RPMI7951 (cell line): Measurements from ENCODE around the gene MAGEC3. TPM values are rescaled to one million over a fixed set of nuclear protein-coding genes. Genes with fewer than 3 reads are reported as not detected.

ENCODE experiments used
- DNase-seq: peaks from one replicate; pipeline ENCODE4 v3.0.0-alpha.2; 2012; ENCODE audit warnings: low read depth
- total RNA-seq: library from RNA; depleted of rRNA; stranded (reverse); fragments of >200 nt; shearing (Covaris generic); gene quantifications from 2 replicates; pipeline ENCODE4 v1.2.3, GENCODE V29; 2014; rRNA removed

Gene MAGEC3
- total RNA-seq, 1 experiment from 2014 or later, result not detected

DNA sequence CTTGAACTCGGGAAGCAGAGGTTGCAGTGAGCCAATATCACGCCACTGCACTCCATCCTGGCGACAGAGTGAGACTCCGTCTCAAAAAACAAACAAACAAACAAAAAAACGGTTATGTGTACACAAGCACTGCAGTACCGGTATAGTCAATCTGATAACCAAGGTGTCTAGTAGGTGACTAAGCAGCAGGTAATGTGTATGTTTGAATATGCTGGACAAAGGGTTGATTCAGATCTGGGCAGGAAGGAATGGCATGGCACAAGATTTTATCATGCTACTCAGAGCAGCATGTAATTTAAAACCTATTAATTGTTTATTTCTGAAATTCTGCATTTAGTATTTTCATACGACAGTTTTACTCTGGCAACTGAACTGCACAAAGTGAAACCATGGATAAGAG, 107.3 kb downstream of the MAGEC3 start:
- DNase-seq, result no peak

DNA sequence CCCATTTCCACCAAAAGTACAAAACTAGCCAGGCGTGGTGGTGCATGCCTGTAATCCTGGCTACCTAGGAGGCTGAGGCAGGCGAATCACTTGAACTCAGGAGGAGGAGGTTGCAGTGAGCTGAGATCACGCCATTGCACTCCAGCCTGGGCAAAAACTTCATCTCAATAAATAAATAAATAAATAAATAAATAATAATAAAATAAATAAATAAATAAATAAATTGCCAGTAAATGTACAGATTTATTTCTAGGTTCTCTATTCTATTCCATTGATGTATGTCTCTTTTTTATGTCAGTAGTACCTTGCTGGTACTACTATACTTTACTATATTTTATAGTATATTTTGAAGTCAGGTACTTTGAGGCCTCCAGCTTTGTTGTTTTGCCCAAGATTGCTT, 109.2 kb downstream of the MAGEC3 start:
- no peak for DNase-seq

Other genes starting within 250 kb of the MAGEC3 start
- 16.3 and 75.6 TPM in 2 replicates for gene SPANXA2, start 248.6 kb upstream of the MAGEC3 start, total RNA-seq
- 4.4 and 7.6 TPM in 2 replicates for gene SPANXD, start 139.6 kb upstream of the MAGEC3 start, total RNA-seq
- under 0.01 and 0.10 TPM in 2 replicates for gene MAGEC1, start 65.6 kb downstream of the MAGEC3 start, total RNA-seq